Transverse colon (tissue), 4 donors: ENCODE measurements around the gene MEIS3.

Experiments
- EP300 ChIP-seq: sonication (generic); formaldehyde crosslinking; IDR thresholded peaks from one replicate; pipeline ENCODE4 v1.6.1; 2017; ENCODE audit warnings: antibody characterized with exemption, low read depth
- POLR2A ChIP-seq: fragments of 450-650 bp; IDR thresholded peaks from one replicate; pipeline ENCODE4 v1.6.1; 2016; ENCODE audit warnings: antibody characterized with exemption, mild to moderate bottlenecking, moderate library complexity
- POLR2AphosphoS5 ChIP-seq, 3 donors: sonication (generic); formaldehyde crosslinking; IDR thresholded peaks; one replicate each; pipeline ENCODE4 v1.6.1; 2016; ENCODE audit warnings: antibody characterized with exemption in 3 of 3
- TF ChIP-seq, protein P1 (sequence below), 5 experiments: fragments of 200-600 bp in 3 of 5; fragments of 450-650 bp in 2 of 5; sonication (generic) in 3 of 5; IDR thresholded peaks; 1 replicate in 2 of 5; 2 replicates in 3 of 5; pipeline ENCODE4 v1.5.1; 2016 to 2017; ENCODE audit warnings: antibody characterized with exemption in 5 of 5, inconsistent platforms in 3 of 5, mild to moderate bottlenecking in 2 of 5, moderate library complexity in 1 of 5

- no peak for TF ChIP-seq EP300
- TF ChIP-seq, protein P1, sequence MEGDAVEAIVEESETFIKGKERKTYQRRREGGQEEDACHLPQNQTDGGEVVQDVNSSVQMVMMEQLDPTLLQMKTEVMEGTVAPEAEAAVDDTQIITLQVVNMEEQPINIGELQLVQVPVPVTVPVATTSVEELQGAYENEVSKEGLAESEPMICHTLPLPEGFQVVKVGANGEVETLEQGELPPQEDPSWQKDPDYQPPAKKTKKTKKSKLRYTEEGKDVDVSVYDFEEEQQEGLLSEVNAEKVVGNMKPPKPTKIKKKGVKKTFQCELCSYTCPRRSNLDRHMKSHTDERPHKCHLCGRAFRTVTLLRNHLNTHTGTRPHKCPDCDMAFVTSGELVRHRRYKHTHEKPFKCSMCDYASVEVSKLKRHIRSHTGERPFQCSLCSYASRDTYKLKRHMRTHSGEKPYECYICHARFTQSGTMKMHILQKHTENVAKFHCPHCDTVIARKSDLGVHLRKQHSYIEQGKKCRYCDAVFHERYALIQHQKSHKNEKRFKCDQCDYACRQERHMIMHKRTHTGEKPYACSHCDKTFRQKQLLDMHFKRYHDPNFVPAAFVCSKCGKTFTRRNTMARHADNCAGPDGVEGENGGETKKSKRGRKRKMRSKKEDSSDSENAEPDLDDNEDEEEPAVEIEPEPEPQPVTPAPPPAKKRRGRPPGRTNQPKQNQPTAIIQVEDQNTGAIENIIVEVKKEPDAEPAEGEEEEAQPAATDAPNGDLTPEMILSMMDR (IDR thresholded peaks at IDR 0.05): no peak
- no peak for TF ChIP-seq POLR2A
- no peak for TF ChIP-seq POLR2AphosphoS5 (IDR thresholded peaks at IDR 0.05)
These were observed 16.6 kb upstream of the MEIS3 start for GRCh38 chr19:47435883-47436417.
